Gastroesophageal sphincter (tissue), 3 donors: ENCODE data around the gene MPDU1.

Experiments
- POLR2A ChIP-seq, 2 donors: fragments of 450-650 bp; IDR thresholded peaks; one replicate each; pipeline ENCODE4 v1.6.1; 2017; ENCODE audit warnings: antibody characterized with exemption in 2 of 2, mild to moderate bottlenecking in 2 of 2, moderate library complexity in 1 of 2
- TF ChIP-seq, protein P1 (sequence below), 4 experiments: fragments of 200-600 bp in 2 of 4; fragments of 450-650 bp in 2 of 4; sonication (generic) in 1 of 4; IDR thresholded peaks; one replicate each; pipeline ENCODE4 v1.5.1; 2017 to 2019; ENCODE audit warnings: antibody characterized with exemption in 4 of 4, mild to moderate bottlenecking in 2 of 4, moderate library complexity in 2 of 4

- TF ChIP-seq, protein P1, sequence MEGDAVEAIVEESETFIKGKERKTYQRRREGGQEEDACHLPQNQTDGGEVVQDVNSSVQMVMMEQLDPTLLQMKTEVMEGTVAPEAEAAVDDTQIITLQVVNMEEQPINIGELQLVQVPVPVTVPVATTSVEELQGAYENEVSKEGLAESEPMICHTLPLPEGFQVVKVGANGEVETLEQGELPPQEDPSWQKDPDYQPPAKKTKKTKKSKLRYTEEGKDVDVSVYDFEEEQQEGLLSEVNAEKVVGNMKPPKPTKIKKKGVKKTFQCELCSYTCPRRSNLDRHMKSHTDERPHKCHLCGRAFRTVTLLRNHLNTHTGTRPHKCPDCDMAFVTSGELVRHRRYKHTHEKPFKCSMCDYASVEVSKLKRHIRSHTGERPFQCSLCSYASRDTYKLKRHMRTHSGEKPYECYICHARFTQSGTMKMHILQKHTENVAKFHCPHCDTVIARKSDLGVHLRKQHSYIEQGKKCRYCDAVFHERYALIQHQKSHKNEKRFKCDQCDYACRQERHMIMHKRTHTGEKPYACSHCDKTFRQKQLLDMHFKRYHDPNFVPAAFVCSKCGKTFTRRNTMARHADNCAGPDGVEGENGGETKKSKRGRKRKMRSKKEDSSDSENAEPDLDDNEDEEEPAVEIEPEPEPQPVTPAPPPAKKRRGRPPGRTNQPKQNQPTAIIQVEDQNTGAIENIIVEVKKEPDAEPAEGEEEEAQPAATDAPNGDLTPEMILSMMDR (IDR thresholded peaks at IDR 0.05), result no peak
- no peak for TF ChIP-seq POLR2A (IDR thresholded peaks at IDR 0.05)
Measured at GRCh38 chr17:7559320-7560171, 24.1 kb upstream of the MPDU1 start.
